ENCODE measurements around the gene PLA2G4E.

DNA sequence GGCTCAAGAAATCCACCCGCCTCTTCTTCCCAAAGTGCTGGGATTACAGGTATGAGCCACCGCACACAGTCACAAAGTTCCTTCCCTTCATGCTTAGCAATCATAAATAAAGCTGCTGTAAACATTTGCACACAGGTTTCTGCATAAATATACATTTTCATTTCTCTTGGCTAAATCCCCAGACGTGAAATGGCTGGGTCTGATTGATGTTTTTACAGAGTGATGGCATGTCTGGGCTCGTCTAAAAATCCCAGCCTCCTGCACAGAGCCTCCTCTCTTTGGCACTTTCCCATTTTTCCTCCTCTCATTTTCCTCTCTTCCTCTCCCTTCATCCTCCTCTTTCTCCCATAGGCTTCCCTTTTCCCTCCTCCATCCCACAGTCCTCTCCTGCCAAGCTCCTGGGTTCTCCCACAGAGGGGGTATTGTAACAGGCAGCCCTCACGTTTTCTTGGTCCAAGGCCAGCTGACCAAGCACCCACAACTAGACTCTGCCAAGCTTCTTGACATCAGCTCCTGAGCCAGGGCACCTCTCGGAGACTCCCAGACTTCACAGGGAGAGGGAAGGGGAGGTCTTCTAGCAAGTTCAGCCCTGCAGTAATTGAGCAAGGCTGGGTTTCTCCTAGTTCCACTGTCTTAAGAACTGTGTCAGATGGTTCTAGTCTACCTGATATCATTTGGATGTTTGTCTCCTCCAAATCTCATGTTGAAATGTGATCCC, 10.5 kb upstream of the PLA2G4E start:
- TF ChIP-seq, protein P1, sequence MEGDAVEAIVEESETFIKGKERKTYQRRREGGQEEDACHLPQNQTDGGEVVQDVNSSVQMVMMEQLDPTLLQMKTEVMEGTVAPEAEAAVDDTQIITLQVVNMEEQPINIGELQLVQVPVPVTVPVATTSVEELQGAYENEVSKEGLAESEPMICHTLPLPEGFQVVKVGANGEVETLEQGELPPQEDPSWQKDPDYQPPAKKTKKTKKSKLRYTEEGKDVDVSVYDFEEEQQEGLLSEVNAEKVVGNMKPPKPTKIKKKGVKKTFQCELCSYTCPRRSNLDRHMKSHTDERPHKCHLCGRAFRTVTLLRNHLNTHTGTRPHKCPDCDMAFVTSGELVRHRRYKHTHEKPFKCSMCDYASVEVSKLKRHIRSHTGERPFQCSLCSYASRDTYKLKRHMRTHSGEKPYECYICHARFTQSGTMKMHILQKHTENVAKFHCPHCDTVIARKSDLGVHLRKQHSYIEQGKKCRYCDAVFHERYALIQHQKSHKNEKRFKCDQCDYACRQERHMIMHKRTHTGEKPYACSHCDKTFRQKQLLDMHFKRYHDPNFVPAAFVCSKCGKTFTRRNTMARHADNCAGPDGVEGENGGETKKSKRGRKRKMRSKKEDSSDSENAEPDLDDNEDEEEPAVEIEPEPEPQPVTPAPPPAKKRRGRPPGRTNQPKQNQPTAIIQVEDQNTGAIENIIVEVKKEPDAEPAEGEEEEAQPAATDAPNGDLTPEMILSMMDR (conservative IDR thresholded peaks at IDR 0.05; ENCODE audit: low read depth, low read length) = no peak
- no peak for TF ChIP-seq EZH2 (IDR thresholded peaks at IDR 0.05; ENCODE audit: borderline replicate concordance, low read depth, low read length, poor library complexity, severe bottlenecking)
